BE2C (cell line): ENCODE measurements around the gene GALNT17.
"Not testable (repeated sequence)": the region's sequence is repeated elsewhere in the genome, so short reads cannot be mapped to it uniquely, and the experiment has no call there.

ENCODE experiments used
- DNase-seq: peaks from one replicate; pipeline ENCODE4 v3.0.0-alpha.2; 2020
- H3K27me3 ChIP-seq: fragments of 250-450 bp; sonication (Bioruptor Pico); 2 replicates; pipeline ENCODE4 v1.5.1; 2020; ENCODE audit warnings: mild to moderate bottlenecking
- H3K36me3 ChIP-seq: fragments of 250-450 bp; sonication (Bioruptor Pico); 2 replicates; pipeline ENCODE4 v1.5.1; 2020; ENCODE audit warnings: mild to moderate bottlenecking
- H3K4me1 ChIP-seq: fragments of 250-450 bp; sonication (Bioruptor Pico); 2 replicates; pipeline ENCODE4 v1.5.1; 2020
- H3K4me3 ChIP-seq: 2 replicates; pipeline ENCODE4 v1.5.1; 2011; ENCODE audit warnings: low read depth, low read length
- H3K9me3 ChIP-seq: fragments of 250-450 bp; sonication (Bioruptor Pico); 2 replicates; pipeline ENCODE4 v1.5.1; 2020
- TF ChIP-seq, protein P1 (sequence below): IDR thresholded peaks from 2 replicates; pipeline ENCODE4 v1.5.1; 2012; ENCODE audit warnings: mild to moderate bottlenecking, low read depth, low read length

The GALNT17 gene

GRCh38 chr7:71255537-71256178 is 123.7 kb downstream of the GALNT17 start:
- Histone ChIP-seq H3K36me3 (no peaks in the 10 kb centered on the region), H3K27me3 (no peaks in the 10 kb centered on the region), H3K9me3 (no peaks in the 10 kb centered on the region), H3K4me1 (no peaks in the 10 kb centered on the region), H3K4me3 (no peak overlapping the region)
- no peak for DNase-seq
- TF ChIP-seq, protein P1, sequence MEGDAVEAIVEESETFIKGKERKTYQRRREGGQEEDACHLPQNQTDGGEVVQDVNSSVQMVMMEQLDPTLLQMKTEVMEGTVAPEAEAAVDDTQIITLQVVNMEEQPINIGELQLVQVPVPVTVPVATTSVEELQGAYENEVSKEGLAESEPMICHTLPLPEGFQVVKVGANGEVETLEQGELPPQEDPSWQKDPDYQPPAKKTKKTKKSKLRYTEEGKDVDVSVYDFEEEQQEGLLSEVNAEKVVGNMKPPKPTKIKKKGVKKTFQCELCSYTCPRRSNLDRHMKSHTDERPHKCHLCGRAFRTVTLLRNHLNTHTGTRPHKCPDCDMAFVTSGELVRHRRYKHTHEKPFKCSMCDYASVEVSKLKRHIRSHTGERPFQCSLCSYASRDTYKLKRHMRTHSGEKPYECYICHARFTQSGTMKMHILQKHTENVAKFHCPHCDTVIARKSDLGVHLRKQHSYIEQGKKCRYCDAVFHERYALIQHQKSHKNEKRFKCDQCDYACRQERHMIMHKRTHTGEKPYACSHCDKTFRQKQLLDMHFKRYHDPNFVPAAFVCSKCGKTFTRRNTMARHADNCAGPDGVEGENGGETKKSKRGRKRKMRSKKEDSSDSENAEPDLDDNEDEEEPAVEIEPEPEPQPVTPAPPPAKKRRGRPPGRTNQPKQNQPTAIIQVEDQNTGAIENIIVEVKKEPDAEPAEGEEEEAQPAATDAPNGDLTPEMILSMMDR: no peak

DNA sequence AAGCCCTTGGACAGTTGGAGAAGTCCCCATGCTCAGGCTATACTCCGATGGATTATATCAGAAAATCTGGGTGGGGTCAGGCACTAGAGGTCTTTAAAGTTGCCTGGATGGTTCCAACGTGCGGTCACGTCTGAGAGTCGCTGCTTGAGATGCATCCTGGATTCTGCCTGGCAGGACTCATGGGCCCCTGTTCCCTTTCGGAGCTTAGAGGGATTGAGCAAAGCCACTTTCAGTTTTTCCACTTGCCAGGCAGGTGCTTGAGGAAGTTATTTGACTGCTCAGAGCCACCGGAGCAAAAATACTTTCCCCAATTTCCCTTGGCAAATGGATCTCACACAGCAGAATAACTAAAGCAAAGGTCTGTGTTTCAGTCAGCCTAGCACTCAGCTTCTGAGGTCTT is 129.1 kb downstream of the GALNT17 start:
- Histone ChIP-seq H3K4me3 (no peak overlapping the region), H3K27me3 (no peaks in the 10 kb centered on the region), H3K4me1 (no peaks in the 10 kb centered on the region), H3K9me3 (no peaks in the 10 kb centered on the region), H3K36me3 (no peaks in the 10 kb centered on the region)
- TF ChIP-seq, protein P1: no peak
- DNase-seq: no peak

DNA sequence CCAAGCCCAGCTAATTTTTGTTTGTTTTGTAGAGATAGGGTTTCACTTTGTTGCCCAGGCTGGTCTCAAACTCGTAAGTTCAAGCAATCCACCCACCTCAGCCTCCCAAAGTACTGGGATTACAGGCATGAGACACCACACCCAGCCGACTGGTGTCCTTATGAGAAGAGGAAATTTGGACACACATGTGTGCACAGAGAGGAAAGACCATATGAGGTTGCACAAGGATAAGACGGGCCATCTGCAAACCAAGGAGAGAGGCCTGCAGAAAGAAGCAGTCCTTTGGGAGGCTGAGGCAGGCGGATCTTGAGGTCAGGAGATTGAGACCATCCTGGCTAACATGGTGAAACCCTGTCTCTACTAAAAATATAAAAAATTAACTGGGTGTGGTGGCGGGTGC is 130.9 kb downstream of the GALNT17 start:
- H3K27me3 ChIP-seq, H3K4me1 ChIP-seq, H3K4me3 ChIP-seq, DNase-seq, H3K9me3 ChIP-seq, H3K36me3 ChIP-seq: not testable (repeated sequence)

DNA sequence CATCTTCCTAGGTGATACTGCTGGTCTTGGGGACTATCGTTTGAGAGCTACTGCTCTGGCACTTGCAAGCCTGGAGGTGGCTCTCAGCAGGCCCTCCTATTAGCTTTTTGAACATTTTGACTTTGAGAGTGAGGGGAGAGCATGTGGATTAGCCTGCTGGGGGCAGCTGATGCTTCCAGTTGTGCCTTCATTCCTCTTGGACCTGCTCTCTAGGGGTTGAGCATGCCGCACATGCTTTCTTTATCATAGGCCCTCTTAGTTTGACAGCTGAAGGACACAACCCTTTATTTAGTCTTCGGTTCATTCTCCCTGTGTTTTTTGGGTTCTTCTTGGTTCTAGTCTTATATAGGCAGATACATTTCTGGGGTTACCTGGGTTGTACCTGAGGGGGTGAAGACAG is 132.1 kb downstream of the GALNT17 start:
- no peak for DNase-seq
- H3K4me1 ChIP-seq: no peaks in the 10 kb centered on the region
- H3K9me3 ChIP-seq: no peaks in the 10 kb centered on the region
- TF ChIP-seq, protein P1: no peak
- no peak overlapping the region for H3K4me3 ChIP-seq
- H3K27me3 ChIP-seq: no peaks in the 10 kb centered on the region
- H3K36me3 ChIP-seq: no peaks in the 10 kb centered on the region

GRCh38 chr7:71266912-71267311 is 135.0 kb downstream of the GALNT17 start:
- Histone ChIP-seq H3K9me3 (no peaks in the 10 kb centered on the region), H3K36me3 (no peaks in the 10 kb centered on the region), H3K27me3 (no peaks in the 10 kb centered on the region), H3K4me3 (no peak overlapping the region), H3K4me1 (no peaks in the 10 kb centered on the region)
- no peak for DNase-seq
- TF ChIP-seq, protein P1: no peak

GRCh38 chr7:71267734-71268469 is 136.0 kb downstream of the GALNT17 start:
- no peaks in the 10 kb centered on the region for H3K27me3 ChIP-seq
- no peaks in the 10 kb centered on the region for H3K4me1 ChIP-seq
- TF ChIP-seq, protein P1: no peak
- DNase-seq: no peak
- no peaks in the 10 kb centered on the region for H3K36me3 ChIP-seq
- H3K9me3 ChIP-seq: no peaks in the 10 kb centered on the region
- H3K4me3 ChIP-seq: no peak overlapping the region
